Measurements from ENCODE around the gene TRPC4AP.

- TF ChIP-seq CTCF (IDR thresholded peaks at IDR 0.05) (no peak), POLR2A (IDR thresholded peaks at IDR 0.05) (no peak), EP300 (IDR thresholded peaks at IDR 0.05) (no peak)
Measured at GRCh38 chr20:34952671-34953070, 139.9 kb downstream of the TRPC4AP start.

Data from tibial nerve (tissue), 4 donors.